Naive thymus-derived CD4-positive, alpha-beta T cell (primary cell): ENCODE data around the gene PIGX. TPM values are rescaled to one million over a fixed set of nuclear protein-coding genes. Genes with fewer than 3 reads are reported as not detected.

ENCODE experiments used
- ATAC-seq: fragments of 150-1000 bp; cut with Tn5 transposase; 2 replicates; pipeline ENCODE4 v1.10.0; 2021; ENCODE audit warnings: mild to moderate bottlenecking, moderate library complexity
- CTCF ChIA-PET: fragments of 350-600 bp; sonication (Branson Sonifier 250); formaldehyde crosslinking; loops from one replicate; lab custom pipeline; 2021; ENCODE audit warnings: antibody characterized with exemption; lab: Charles Lee
- POLR2A ChIA-PET: fragments of 350-600 bp; sonication (Branson Sonifier 250); formaldehyde crosslinking; loops from one replicate; lab custom pipeline; 2021; ENCODE audit warnings: antibody characterized with exemption, inconsistent platforms; lab: Charles Lee
- DNase-seq, 9 donors: peaks; one replicate each; pipeline versions ENCODE4 v3.0.0 to v3.0.0-alpha.2; 2020 to 2022; ENCODE audit warnings: mixed read lengths in 1 of 9
- H3K27ac ChIP-seq: one replicate; pipeline ENCODE4 v1.7.0; 2013; ENCODE audit warnings: mild to moderate bottlenecking, low read depth, low read length, moderate library complexity
- H3K27me3 ChIP-seq, 2 donors: one replicate each; pipeline ENCODE4 v1.7.0; 2013; ENCODE audit warnings: low read length in 2 of 2, mild to moderate bottlenecking in 2 of 2, moderate library complexity in 2 of 2; ENCODE audit not compliant: control insufficient read depth in 2 of 2, insufficient read depth in 2 of 2
- H3K36me3 ChIP-seq, 3 experiments: 1 replicate in 2 of 3; 2 replicates in 1 of 3; pipeline ENCODE4 v1.7.0; 2013; ENCODE audit warnings: low read length in 3 of 3, mild to moderate bottlenecking in 3 of 3, moderate library complexity in 1 of 3; ENCODE audit not compliant: insufficient read depth in 3 of 3, control insufficient read depth in 2 of 3
- H3K4me1 ChIP-seq, 2 donors: one replicate each; pipeline ENCODE4 v1.7.0; 2013; ENCODE audit warnings: low read length in 2 of 2, mild to moderate bottlenecking in 2 of 2, moderate library complexity in 1 of 2; ENCODE audit not compliant: control insufficient read depth in 2 of 2, insufficient read depth in 2 of 2
- H3K4me3 ChIP-seq: 2 replicates; pipeline ENCODE4 v1.7.0; 2013; ENCODE audit warnings: mild to moderate bottlenecking, low read length
- H3K9me3 ChIP-seq, 3 experiments: 1 replicate in 2 of 3; 2 replicates in 1 of 3; pipeline ENCODE4 v1.7.0; 2013; ENCODE audit warnings: low read length in 3 of 3; ENCODE audit not compliant: control insufficient read depth in 2 of 3
- H3K27ac Mint-ChIP-seq, 9 donors: one replicate each; pipeline ENCODE4 v1.8.0; 2020 to 2022; ENCODE audit warnings: mixed read lengths in 9 of 9, mild to moderate bottlenecking in 8 of 9, moderate library complexity in 5 of 9, inconsistent platforms in 2 of 9
- H3K27me3 Mint-ChIP-seq, 5 donors: one replicate each; pipeline ENCODE4 v1.8.0; 2021 to 2022; ENCODE audit warnings: mixed read lengths in 5 of 5, mild to moderate bottlenecking in 1 of 5
- H3K36me3 Mint-ChIP-seq, 5 donors: one replicate each; pipeline ENCODE4 v1.8.0; 2020 to 2022; ENCODE audit warnings: mixed read lengths in 5 of 5, mild to moderate bottlenecking in 3 of 5, inconsistent platforms in 1 of 5
- H3K4me1 Mint-ChIP-seq, 7 donors: one replicate each; pipeline ENCODE4 v1.8.0; 2020 to 2022; ENCODE audit warnings: mixed read lengths in 7 of 7, mild to moderate bottlenecking in 3 of 7, inconsistent platforms in 1 of 7
- H3K4me3 Mint-ChIP-seq, 10 donors: one replicate each; pipeline ENCODE4 v1.8.0; 2020 to 2022; ENCODE audit warnings: mild to moderate bottlenecking in 10 of 10, mixed read lengths in 10 of 10, moderate library complexity in 6 of 10, inconsistent platforms in 2 of 10
- H3K9me3 Mint-ChIP-seq, 11 donors: one replicate each; pipeline ENCODE4 v1.8.0; 2020 to 2022; ENCODE audit warnings: mixed read lengths in 11 of 11, mild to moderate bottlenecking in 4 of 11, inconsistent platforms in 1 of 11, moderate library complexity in 1 of 11
- intact Hi-C, 2 donors: fragments of 100-400 bp; cut with micrococcal nuclease; formaldehyde crosslinking; loops; one replicate each; pipeline ENCODE4 v1.15.1; 2023
- polyA plus RNA-seq, 2 donors: library from polyadenylated mRNA; unstranded; fragments of 300-500 nt; fragmentation: Illumina TruSeq; gene quantifications; one replicate each; pipeline ENCODE4 v1.2.3, GENCODE V29; 2021
- total RNA-seq, 6 experiments: library from RNA in 5 of 6; stranded (reverse) in 5 of 6; gene quantifications; 1 replicate in 5 of 6; 2 replicates in 1 of 6; pipeline ENCODE4 v1.2.3 and lab custom pipeline; 2021 to 2026

PIGX gene
- total and polyA plus RNA-seq, 7 experiments from 2014 or later: 13.7 to 58.5 (median 20.0) TPM

GRCh38 chr3:196689941-196690660 is 22.1 kb upstream of the PIGX start:
- Histone ChIP-seq H3K9me3 (no peaks in the 10 kb centered on the region), H3K4me1 (peaks cover 0 to 9% of the 10 kb centered on the region in 2 donors), H3K4me3 (no peak overlapping the region), H3K27ac (no peak overlapping the region), H3K27me3 (no peaks in the 10 kb centered on the region), H3K36me3 (no peaks in the 10 kb centered on the region)
- Mint-ChIP-seq H3K9me3 (no peaks in the 10 kb centered on the region), H3K4me1 (peaks cover 4 to 21% (median 5%) of the 10 kb centered on the region in 7 donors), H3K36me3 (no peaks in the 10 kb centered on the region), H3K27me3 (peaks cover 0 to 1% (median 0%) of the 10 kb centered on the region in 5 donors), H3K27ac (peak overlapping the region in 1 of 9 donors; percentile 80), H3K4me3 (no peak overlapping the region)
- intact Hi-C loops: no loop called here
- ChIA-PET POLR2A (no interaction called here), CTCF (interaction anchor here (1.3 to 6.2 kb wide), 2 partner anchors 36 to 82 kb away, joined by 3 to 29 read pairs; no protein-coding TSS in a partner anchor)
- ATAC-seq: no peak
- DNase-seq: no peak

GRCh38 chr3:196691386-196691785 is 20.8 kb upstream of the PIGX start:
- Mint-ChIP-seq H3K27me3 (no peaks in the 10 kb centered on the region), H3K4me1 (peaks cover 0 to 21% (median 7%) of the 10 kb centered on the region in 7 donors), H3K9me3 (no peaks in the 10 kb centered on the region), H3K27ac (peak overlapping the region in 1 of 9 donors; percentile 44), H3K36me3 (no peaks in the 10 kb centered on the region), H3K4me3 (no peak overlapping the region)
- ChIA-PET CTCF (interaction anchor here (0.6 to 6.2 kb wide), 3 partner anchors 14 to 83 kb away, joined by 3 to 29 read pairs (median 4); no protein-coding TSS in a partner anchor), POLR2A (no interaction called here)
- peaks cover 0 to 12% of the 10 kb centered on the region in 2 donors for H3K4me1 ChIP-seq
- ATAC-seq: no peak
- H3K4me3 ChIP-seq: no peak overlapping the region
- H3K9me3 ChIP-seq: no peaks in the 10 kb centered on the region
- no peak overlapping the region for H3K27ac ChIP-seq
- no peak for DNase-seq
- H3K36me3 ChIP-seq: no peaks in the 10 kb centered on the region
- intact Hi-C loops: no loop called here
- no peaks in the 10 kb centered on the region for H3K27me3 ChIP-seq

GRCh38 chr3:196694202-196694638 is 18.0 kb upstream of the PIGX start:
- H3K9me3 ChIP-seq: no peaks in the 10 kb centered on the region
- no peak overlapping the region for H3K27ac ChIP-seq
- DNase-seq (peak in 6 of 9 donors; percentile 18 to 55 (median 46)), ATAC-seq (peak; percentile 78)
- no peaks in the 10 kb centered on the region for H3K27me3 Mint-ChIP-seq
- intact Hi-C loops: loop anchor here in 1 of 2 donors (1.0 kb wide), 2 partner anchors 85 to 157 kb away; no protein-coding TSS in a partner anchor
- peaks cover 0 to 14% (median 7%) of the 10 kb centered on the region in 7 donors for H3K4me1 Mint-ChIP-seq
- no peak overlapping the region for H3K4me3 ChIP-seq
- peaks cover 0 to 12% of the 10 kb centered on the region in 2 donors for H3K4me1 ChIP-seq
- H3K36me3 Mint-ChIP-seq: no peaks in the 10 kb centered on the region
- no peak overlapping the region for H3K4me3 Mint-ChIP-seq
- H3K27me3 ChIP-seq: no peaks in the 10 kb centered on the region
- ChIA-PET CTCF (interaction anchor here (1.6 to 6.2 kb wide), 3 partner anchors 9 to 86 kb away, joined by 5 to 29 read pairs (median 6); no protein-coding TSS in a partner anchor), POLR2A (interaction anchor here (0.6 to 1.0 kb wide), 5 partner anchors 39 to 94 kb away, joined by 3 to 4 read pairs (median 3); no protein-coding TSS in a partner anchor)
- H3K27ac Mint-ChIP-seq: peak overlapping the region in 3 of 9 donors; percentile 33 to 84 (median 65)
- H3K9me3 Mint-ChIP-seq: no peaks in the 10 kb centered on the region
- H3K36me3 ChIP-seq: no peaks in the 10 kb centered on the region

- H3K4me1 Mint-ChIP-seq: peaks cover 0 to 14% (median 7%) of the 10 kb centered on the region in 7 donors
These were observed 17.0 kb upstream of the PIGX start for GRCh38 chr3:196694941-196695848.

GRCh38 chr3:196695849-196696226 is 16.3 kb upstream of the PIGX start:
- CTCF ChIA-PET: interaction anchor here (0.5 to 1.6 kb wide), 3 partner anchors 11 to 428 kb away, joined by 3 to 4 read pairs (median 3); no protein-coding TSS in a partner anchor

More at GRCh38 chr3:196694941-196695848, 17.0 kb upstream of the PIGX start:
- Mint-ChIP-seq H3K27ac (peak overlapping the region in 8 of 9 donors; percentile 10 to 83 (median 56)), H3K27me3 (no peaks in the 10 kb centered on the region), H3K36me3 (no peaks in the 10 kb centered on the region), H3K9me3 (no peaks in the 10 kb centered on the region), H3K4me3 (no peak overlapping the region)
- Histone ChIP-seq H3K4me1 (peaks cover 0 to 12% of the 10 kb centered on the region in 2 donors), H3K27ac (no peak overlapping the region), H3K4me3 (no peak overlapping the region), H3K9me3 (no peaks in the 10 kb centered on the region), H3K27me3 (no peaks in the 10 kb centered on the region), H3K36me3 (no peaks in the 10 kb centered on the region)
- CTCF ChIA-PET: interaction anchor here (0.5 to 1.6 kb wide), 3 partner anchors 10 to 429 kb away, joined by 3 to 4 read pairs (median 3); no protein-coding TSS in a partner anchor
- ATAC-seq (peak; percentile 39), DNase-seq (peak in 1 of 9 donors; percentile 56)
- POLR2A ChIA-PET: no interaction called here
- intact Hi-C loops: loop anchor here in 1 of 2 donors (1.0 kb wide), 2 partner anchors 86 to 158 kb away; no protein-coding TSS in a partner anchor

GRCh38 chr3:196697270-196697669 is 14.9 kb upstream of the PIGX start:
- H3K4me1 ChIP-seq: peaks cover 0 to 12% of the 10 kb centered on the region in 2 donors
- Mint-ChIP-seq H3K27me3 (no peaks in the 10 kb centered on the region), H3K4me1 (peaks cover 0 to 10% (median 7%) of the 10 kb centered on the region in 7 donors), H3K9me3 (no peaks in the 10 kb centered on the region), H3K27ac (peak overlapping the region in 3 of 9 donors; percentile 26 to 53 (median 37)), H3K36me3 (no peaks in the 10 kb centered on the region), H3K4me3 (no peak overlapping the region)
- H3K27me3 ChIP-seq: no peaks in the 10 kb centered on the region
- intact Hi-C loops: loop anchor here in 1 of 2 donors (2.0 kb wide), 1 partner anchor 14 kb away; no protein-coding TSS in a partner anchor
- no peak overlapping the region for H3K4me3 ChIP-seq
- POLR2A ChIA-PET: interaction anchor here (0.6 kb wide), 1 partner anchor 65 kb away, joined by 3 read pairs; no protein-coding TSS in a partner anchor
- H3K9me3 ChIP-seq: no peaks in the 10 kb centered on the region
- ATAC-seq (no peak), DNase-seq (no peak)
- CTCF ChIA-PET: no interaction called here
- H3K27ac ChIP-seq: no peak overlapping the region
- H3K36me3 ChIP-seq: no peaks in the 10 kb centered on the region

More at GRCh38 chr3:196695849-196696226, 16.3 kb upstream of the PIGX start:
- H3K27me3 Mint-ChIP-seq: no peaks in the 10 kb centered on the region
- Histone ChIP-seq H3K27ac (no peak overlapping the region), H3K9me3 (no peaks in the 10 kb centered on the region), H3K4me3 (no peak overlapping the region), H3K36me3 (no peaks in the 10 kb centered on the region), H3K27me3 (no peaks in the 10 kb centered on the region), H3K4me1 (peaks cover 0 to 12% of the 10 kb centered on the region in 2 donors)
- H3K4me3 Mint-ChIP-seq: peak overlapping the region in 1 of 10 donors; percentile 41
- H3K27ac Mint-ChIP-seq: peak overlapping the region in 8 of 9 donors; percentile 10 to 83 (median 56)
- no peak for DNase-seq
- no peak for ATAC-seq
- POLR2A ChIA-PET: no interaction called here
- H3K36me3 Mint-ChIP-seq: no peaks in the 10 kb centered on the region
- no peaks in the 10 kb centered on the region for H3K9me3 Mint-ChIP-seq
- H3K4me1 Mint-ChIP-seq: peaks cover 0 to 14% (median 7%) of the 10 kb centered on the region in 7 donors
- intact Hi-C loops: loop anchor here in 1 of 2 donors (2.0 kb wide), 1 partner anchor 15 kb away; no protein-coding TSS in a partner anchor
